Measurements from ENCODE around the gene CHST3. TPM values are rescaled to one million over a fixed set of nuclear protein-coding genes. Genes with fewer than 3 reads are reported as not detected.

The CHST3 gene
- polyA plus RNA-seq, 2 of the 4 experiments (the other 2 are of a cell fraction): 12.8 to 23.1 TPM

DNA sequence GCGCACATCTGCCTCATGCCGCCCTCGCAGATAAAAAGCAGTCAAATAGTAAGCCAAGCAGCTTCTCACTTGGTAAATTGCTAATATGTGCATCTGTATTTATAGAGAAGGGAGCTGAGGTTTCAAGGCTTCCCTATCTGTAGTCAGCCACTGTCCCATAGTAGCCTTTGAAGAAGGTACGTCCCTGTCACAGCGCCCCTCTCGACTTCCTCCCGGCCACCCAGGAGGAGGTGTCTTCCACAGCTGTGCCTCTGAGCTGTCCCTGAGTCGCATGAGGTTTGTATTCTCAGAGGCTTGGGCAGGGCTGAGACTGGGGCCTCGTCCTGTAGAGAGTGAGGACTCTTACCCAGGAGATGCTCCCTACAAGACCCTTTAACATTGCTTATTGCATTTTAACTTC, 75.2 kb downstream of the CHST3 start:
- H3K4me3 ChIP-seq: no peak overlapping the region
- TF ChIP-seq RCOR1 (IDR thresholded peaks at IDR 0.05; ENCODE audit: low read depth, low read length) (no peak), RAD21 (conservative IDR thresholded peaks at IDR 0.05 in 1 of 2, IDR thresholded peaks at IDR 0.05 in 1 of 2) (no peak), ZSCAN20 (CRISPR knock-in tag; IDR thresholded peaks at IDR 0.05) (no peak), HOXA7 (CRISPR knock-in tag; IDR thresholded peaks at IDR 0.05) (no peak), ESRRA (IDR thresholded peaks at IDR 0.05; ENCODE audit: borderline replicate concordance, low read length) (no peak), EP300 (IDR thresholded peaks at IDR 0.05) (no peak), HEYL (CRISPR knock-in tag; IDR thresholded peaks at IDR 0.05) (no peak), RFX5 (IDR thresholded peaks at IDR 0.05) (no peak)
- TF ChIP-seq, protein P1, sequence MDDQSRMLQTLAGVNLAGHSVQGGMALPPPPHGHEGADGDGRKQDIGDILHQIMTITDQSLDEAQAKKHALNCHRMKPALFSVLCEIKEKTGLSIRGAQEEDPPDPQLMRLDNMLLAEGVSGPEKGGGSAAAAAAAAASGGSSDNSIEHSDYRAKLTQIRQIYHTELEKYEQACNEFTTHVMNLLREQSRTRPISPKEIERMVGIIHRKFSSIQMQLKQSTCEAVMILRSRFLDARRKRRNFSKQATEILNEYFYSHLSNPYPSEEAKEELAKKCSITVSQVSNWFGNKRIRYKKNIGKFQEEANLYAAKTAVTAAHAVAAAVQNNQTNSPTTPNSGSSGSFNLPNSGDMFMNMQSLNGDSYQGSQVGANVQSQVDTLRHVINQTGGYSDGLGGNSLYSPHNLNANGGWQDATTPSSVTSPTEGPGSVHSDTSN (IDR thresholded peaks at IDR 0.05): no peak
- TF ChIP-seq, protein P2, sequence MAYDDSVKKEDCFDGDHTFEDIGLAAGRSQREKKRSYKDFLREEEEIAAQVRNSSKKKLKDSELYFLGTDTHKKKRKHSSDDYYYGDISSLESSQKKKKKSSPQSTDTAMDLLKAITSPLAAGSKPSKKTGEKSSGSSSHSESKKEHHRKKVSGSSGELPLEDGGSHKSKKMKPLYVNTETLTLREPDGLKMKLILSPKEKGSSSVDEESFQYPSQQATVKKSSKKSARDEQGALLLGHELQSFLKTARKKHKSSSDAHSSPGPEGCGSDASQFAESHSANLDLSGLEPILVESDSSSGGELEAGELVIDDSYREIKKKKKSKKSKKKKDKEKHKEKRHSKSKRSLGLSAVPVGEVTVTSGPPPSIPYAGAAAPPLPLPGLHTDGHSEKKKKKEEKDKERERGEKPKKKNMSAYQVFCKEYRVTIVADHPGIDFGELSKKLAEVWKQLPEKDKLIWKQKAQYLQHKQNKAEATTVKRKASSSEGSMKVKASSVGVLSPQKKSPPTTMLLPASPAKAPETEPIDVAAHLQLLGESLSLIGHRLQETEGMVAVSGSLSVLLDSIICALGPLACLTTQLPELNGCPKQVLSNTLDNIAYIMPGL (CRISPR knock-in tag; IDR thresholded peaks at IDR 0.05; ENCODE audit: borderline replicate concordance): no peak
- TF ChIP-seq, protein P3, sequence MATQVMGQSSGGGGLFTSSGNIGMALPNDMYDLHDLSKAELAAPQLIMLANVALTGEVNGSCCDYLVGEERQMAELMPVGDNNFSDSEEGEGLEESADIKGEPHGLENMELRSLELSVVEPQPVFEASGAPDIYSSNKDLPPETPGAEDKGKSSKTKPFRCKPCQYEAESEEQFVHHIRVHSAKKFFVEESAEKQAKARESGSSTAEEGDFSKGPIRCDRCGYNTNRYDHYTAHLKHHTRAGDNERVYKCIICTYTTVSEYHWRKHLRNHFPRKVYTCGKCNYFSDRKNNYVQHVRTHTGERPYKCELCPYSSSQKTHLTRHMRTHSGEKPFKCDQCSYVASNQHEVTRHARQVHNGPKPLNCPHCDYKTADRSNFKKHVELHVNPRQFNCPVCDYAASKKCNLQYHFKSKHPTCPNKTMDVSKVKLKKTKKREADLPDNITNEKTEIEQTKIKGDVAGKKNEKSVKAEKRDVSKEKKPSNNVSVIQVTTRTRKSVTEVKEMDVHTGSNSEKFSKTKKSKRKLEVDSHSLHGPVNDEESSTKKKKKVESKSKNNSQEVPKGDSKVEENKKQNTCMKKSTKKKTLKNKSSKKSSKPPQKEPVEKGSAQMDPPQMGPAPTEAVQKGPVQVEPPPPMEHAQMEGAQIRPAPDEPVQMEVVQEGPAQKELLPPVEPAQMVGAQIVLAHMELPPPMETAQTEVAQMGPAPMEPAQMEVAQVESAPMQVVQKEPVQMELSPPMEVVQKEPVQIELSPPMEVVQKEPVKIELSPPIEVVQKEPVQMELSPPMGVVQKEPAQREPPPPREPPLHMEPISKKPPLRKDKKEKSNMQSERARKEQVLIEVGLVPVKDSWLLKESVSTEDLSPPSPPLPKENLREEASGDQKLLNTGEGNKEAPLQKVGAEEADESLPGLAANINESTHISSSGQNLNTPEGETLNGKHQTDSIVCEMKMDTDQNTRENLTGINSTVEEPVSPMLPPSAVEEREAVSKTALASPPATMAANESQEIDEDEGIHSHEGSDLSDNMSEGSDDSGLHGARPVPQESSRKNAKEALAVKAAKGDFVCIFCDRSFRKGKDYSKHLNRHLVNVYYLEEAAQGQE (IDR thresholded peaks at IDR 0.05): no peak
- CTCF ChIA-PET: interaction anchor here (0.9 to 22.0 kb wide), 9 partner anchors 9 to 289 kb away, joined by 3 to 207 read pairs (median 6); no protein-coding TSS in a partner anchor
- H3K27ac ChIP-seq: no peak overlapping the region
- DNase-seq (ENCODE audit: low read depth in 1 of 2, low spot score in 1 of 2) (no peak), ATAC-seq (no peak), FAIRE-seq (no peak)
- peaks cover 18% of the 10 kb centered on the region for H3K4me1 ChIP-seq
- H3K4me2 ChIP-seq: no peak overlapping the region
- 86% methylated on average over 9 of the region's 9 CpGs for WGBS (ENCODE audit: missing lambda C conversion rate)
- H3K9me3 ChIP-seq: no peaks in the 10 kb centered on the region
- POLR2A ChIA-PET: no interaction called here

DNA sequence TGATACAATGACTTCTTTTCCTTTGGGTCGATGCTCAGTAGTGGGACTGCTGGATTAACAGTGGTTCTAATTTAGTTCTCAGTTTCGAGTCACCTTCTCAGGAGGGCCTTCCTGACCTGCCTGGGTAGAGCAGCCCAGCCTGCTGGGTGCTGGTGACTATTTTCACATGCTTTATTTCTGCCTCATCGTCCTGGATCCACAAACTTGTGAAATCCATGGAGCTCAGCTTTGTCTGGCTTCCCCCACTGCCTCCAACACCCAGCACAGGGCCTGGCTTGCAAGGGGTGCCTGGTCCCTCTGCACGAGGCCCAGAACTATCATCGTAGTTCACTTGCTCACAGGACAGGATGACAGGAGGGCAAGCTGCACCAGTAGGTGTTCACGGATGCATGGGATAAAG, 77.3 kb downstream of the CHST3 start:
- ATAC-seq (no peak), DNase-seq (ENCODE audit: low read depth in 1 of 2, low spot score in 1 of 2) (no peak), FAIRE-seq (no peak)
- TF ChIP-seq ZFP36 (IDR thresholded peaks at IDR 0.05; ENCODE audit: borderline replicate concordance, partially characterized antibody) (no peak), CBX8 (IDR thresholded peaks at IDR 0.05) (no peak)
- TF ChIP-seq, protein P4, sequence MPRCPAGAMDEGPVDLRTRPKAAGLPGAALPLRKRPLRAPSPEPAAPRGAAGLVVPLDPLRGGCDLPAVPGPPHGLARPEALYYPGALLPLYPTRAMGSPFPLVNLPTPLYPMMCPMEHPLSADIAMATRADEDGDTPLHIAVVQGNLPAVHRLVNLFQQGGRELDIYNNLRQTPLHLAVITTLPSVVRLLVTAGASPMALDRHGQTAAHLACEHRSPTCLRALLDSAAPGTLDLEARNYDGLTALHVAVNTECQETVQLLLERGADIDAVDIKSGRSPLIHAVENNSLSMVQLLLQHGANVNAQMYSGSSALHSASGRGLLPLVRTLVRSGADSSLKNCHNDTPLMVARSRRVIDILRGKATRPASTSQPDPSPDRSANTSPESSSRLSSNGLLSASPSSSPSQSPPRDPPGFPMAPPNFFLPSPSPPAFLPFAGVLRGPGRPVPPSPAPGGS (IDR thresholded peaks at IDR 0.05): no peak
- Histone ChIP-seq H3K4me1 (peaks cover 18% of the 10 kb centered on the region), H3K27ac (no peak overlapping the region), H3K4me3 (no peak overlapping the region), H3K9me3 (no peaks in the 10 kb centered on the region), H3K4me2 (no peak overlapping the region)
- ChIA-PET POLR2A (no interaction called here), CTCF (interaction anchor here (0.7 to 22.0 kb wide), 4 partner anchors 18 to 144 kb away, joined by 4 to 207 read pairs (median 73); no protein-coding TSS in a partner anchor)
- 73% methylated on average over 6 of the region's 6 CpGs for WGBS (ENCODE audit: missing lambda C conversion rate)

All from A549 (cell line).